Dendritic cell treated with granulocyte-macrophage colony-stimulating factor and Interleukin-4, amounts not matched to agents 40 ng/mL and 50 ng/mL, for 4 days (primary cell): Measurements from ENCODE around the gene RPL14.

Experiments
- H3K27ac Mint-ChIP-seq: one replicate; pipeline ENCODE4 v1.8.0; 2022; ENCODE audit warnings: mild to moderate bottlenecking, mixed read lengths
- H3K27me3 Mint-ChIP-seq: one replicate; pipeline ENCODE4 v1.8.0; 2022; ENCODE audit warnings: mild to moderate bottlenecking, mixed read lengths
- H3K36me3 Mint-ChIP-seq: one replicate; pipeline ENCODE4 v1.8.0; 2022; ENCODE audit warnings: low read depth, mixed read lengths
- H3K4me1 Mint-ChIP-seq: one replicate; pipeline ENCODE4 v1.8.0; 2022; ENCODE audit warnings: low read depth, mixed read lengths
- H3K4me3 Mint-ChIP-seq: one replicate; pipeline ENCODE4 v1.8.0; 2022; ENCODE audit warnings: mild to moderate bottlenecking, moderate library complexity, mixed read lengths
- H3K9me3 Mint-ChIP-seq: one replicate; pipeline ENCODE4 v1.8.0; 2022; ENCODE audit warnings: mixed read lengths
- intact Hi-C: fragments of 100-400 bp; cut with micrococcal nuclease; formaldehyde crosslinking; loops from one replicate; pipeline ENCODE4 v1.15.0; 2022

The RPL14 gene

GRCh38 chr3:40518067-40518466 lies 60.9 kb downstream of the RPL14 start:
- no peaks in the 10 kb centered on the region for H3K27me3 Mint-ChIP-seq
- H3K4me1 Mint-ChIP-seq = no peaks in the 10 kb centered on the region
- H3K4me3 Mint-ChIP-seq = no peak overlapping the region
- H3K27ac Mint-ChIP-seq = no peak overlapping the region
- intact Hi-C loops = no loop called here
- H3K36me3 Mint-ChIP-seq = peaks cover 6% of the 10 kb centered on the region
- H3K9me3 Mint-ChIP-seq = no peaks in the 10 kb centered on the region
